SK-N-SH (cell line): Measurements from ENCODE around the gene ALG11. TPM values are rescaled to one million over a fixed set of nuclear protein-coding genes. Genes with fewer than 3 reads are reported as not detected.
"Not testable (repeated sequence)": the region's sequence is repeated elsewhere in the genome, so short reads cannot be mapped to it uniquely, and the experiment has no call there.

Experiments used
- CTCF ChIA-PET: fragments of 300-600, 350-600 bp; formaldehyde crosslinking; extraction: SDS; loops from one replicate; lab custom pipeline; 2021; lab: Yijun Ruan, JAX
- POLR2A ChIA-PET: fragments of 350-600 bp; sonication (Branson Sonifier 250); formaldehyde crosslinking; extraction: SDS; loops from one replicate; lab custom pipeline; 2020; ENCODE audit warnings: antibody characterized with exemption, inconsistent platforms; lab: Yijun Ruan, JAX
- DNase-seq: peaks from one replicate; pipeline ENCODE4 v3.0.0; 2012
- H2AFZ ChIP-seq: fragments of 200-600 bp; sonication (generic); 2 replicates; pipeline ENCODE4 v1.8.1; 2016; ENCODE audit warnings: antibody characterized with exemption, mild to moderate bottlenecking, low read depth
- H3F3A ChIP-seq: fragments of 200-600 bp; sonication (generic); replicated peaks from 2 replicates; pipeline ENCODE3; 2016; ENCODE audit warnings: antibody characterized with exemption, mild to moderate bottlenecking; ENCODE audit not compliant: insufficient read depth
- H3K27ac ChIP-seq, 2 experiments: fragments of 200-500 bp in 1 of 2; fragments of 200-600 bp in 1 of 2; sonication (Bioruptor generic) in 1 of 2; sonication (generic), shearing (Covaris generic) in 1 of 2; 2 replicates each; pipeline versions ENCODE4 v1.5.1 to v1.6.1; 2014 to 2016; ENCODE audit warnings: low read depth in 2 of 2, inconsistent platforms in 1 of 2, low read length in 1 of 2, mild to moderate bottlenecking in 1 of 2, mixed read lengths in 1 of 2
- H3K27me3 ChIP-seq: fragments of 200-600 bp; sonication (generic), shearing (Covaris generic); 2 replicates; pipeline ENCODE4 v1.6.1; 2016; ENCODE audit warnings: mixed run types; ENCODE audit not compliant: insufficient read depth
- H3K36me3 ChIP-seq, 2 experiments: fragments of 200-500 bp in 1 of 2; fragments of 200-600 bp in 1 of 2; sonication (Bioruptor generic) in 1 of 2; sonication (generic) in 1 of 2; replicated peaks in 1 of 2; 2 replicates each; pipeline versions ENCODE3 to v1.5.1; 2014 to 2016; ENCODE audit warnings: low read length in 1 of 2, mild to moderate bottlenecking in 1 of 2; ENCODE audit not compliant: insufficient read depth in 2 of 2, control insufficient read depth in 1 of 2
- H3K4me1 ChIP-seq, 2 experiments: fragments of 200-500 bp in 1 of 2; fragments of 200-600 bp in 1 of 2; sonication (Bioruptor generic) in 1 of 2; sonication (generic), shearing (Covaris generic) in 1 of 2; 2 replicates each; pipeline versions ENCODE4 v1.5.1 to v1.6.1; 2014 to 2016; ENCODE audit warnings: low read depth in 1 of 2, low read length in 1 of 2, mixed run types in 1 of 2; ENCODE audit not compliant: insufficient read depth in 2 of 2, control insufficient read depth in 1 of 2
- H3K4me2 ChIP-seq: fragments of 200-600 bp; sonication (generic), shearing (Covaris generic); 2 replicates; pipeline ENCODE4 v1.6.1; 2017; ENCODE audit warnings: mixed run types
- H3K4me3 ChIP-seq, 2 experiments: fragments of 200-500 bp in 1 of 2; fragments of 200-600 bp in 1 of 2; sonication (Bioruptor generic) in 1 of 2; sonication (generic), shearing (Covaris generic) in 1 of 2; 2 replicates each; pipeline versions ENCODE4 v1.5.1 to v1.8.1; 2014 to 2016; ENCODE audit warnings: low read depth in 2 of 2, inconsistent platforms in 1 of 2, low read length in 1 of 2, mild to moderate bottlenecking in 1 of 2, mixed read lengths in 1 of 2, moderate library complexity in 1 of 2
- H3K79me2 ChIP-seq: fragments of 200-600 bp; sonication (generic); 2 replicates; pipeline ENCODE4 v1.8.1; 2017; ENCODE audit warnings: mild to moderate bottlenecking; ENCODE audit not compliant: insufficient read depth
- H3K9ac ChIP-seq: fragments of 200-600 bp; sonication (generic); 2 replicates; pipeline ENCODE4 v1.6.1; 2017; ENCODE audit warnings: mixed run types
- H3K9me2 ChIP-seq: fragments of 200-600 bp; sonication (generic); 2 replicates; pipeline ENCODE4 v1.6.1; 2017; ENCODE audit warnings: mixed run types
- H3K9me3 ChIP-seq: fragments of 200-600 bp; sonication (generic); 2 replicates; pipeline ENCODE4 v1.6.1; 2017; ENCODE audit warnings: mixed run types, mild to moderate bottlenecking, moderate library complexity
- H4K20me1 ChIP-seq: fragments of 200-600 bp; sonication (generic); 2 replicates; pipeline ENCODE4 v1.6.1; 2017; ENCODE audit warnings: mild to moderate bottlenecking, mixed run types; ENCODE audit not compliant: insufficient read depth
- FOSL2 ChIP-seq: IDR thresholded peaks from 2 replicates; pipeline ENCODE4 v1.4.0; 2012; ENCODE audit warnings: low read depth, mild to moderate bottlenecking, moderate library complexity, borderline replicate concordance
- FOXJ3 ChIP-seq: sonication (generic); formaldehyde crosslinking; IDR thresholded peaks from 2 replicates; pipeline ENCODE4 v1.5.1; 2020; ENCODE audit warnings: mild to moderate bottlenecking, missing genetic modification reagents
- GATA2 ChIP-seq: sonication (generic); formaldehyde crosslinking; IDR thresholded peaks from 2 replicates; pipeline ENCODE4 v1.5.0; 2020; ENCODE audit warnings: mild to moderate bottlenecking, missing genetic modification reagents
- JUND ChIP-seq: IDR thresholded peaks from 2 replicates; pipeline ENCODE4 v1.4.0; 2012
- NFIC ChIP-seq: IDR thresholded peaks from 2 replicates; pipeline ENCODE4 v1.4.0; 2012; ENCODE audit warnings: borderline replicate concordance
- RAD21 ChIP-seq: IDR thresholded peaks from 2 replicates; pipeline ENCODE4 v1.6.1; 2012; ENCODE audit warnings: mild to moderate bottlenecking, low read length
- RXRA ChIP-seq: IDR thresholded peaks from 2 replicates; pipeline ENCODE4 v1.4.0; 2012; ENCODE audit warnings: low read depth, mild to moderate bottlenecking, borderline replicate concordance
- SIN3A ChIP-seq: IDR thresholded peaks from 2 replicates; pipeline ENCODE4 v1.6.1; 2012; ENCODE audit warnings: low read depth, mild to moderate bottlenecking, low read length, moderate library complexity, borderline replicate concordance
- TEAD4 ChIP-seq: IDR thresholded peaks from 2 replicates; pipeline ENCODE4 v1.4.0; 2012; ENCODE audit warnings: mild to moderate bottlenecking, borderline replicate concordance; ENCODE audit not compliant: insufficient read depth
- WGBS: methylation state at CpG from one replicate; pipeline ENCODE4 v1.1.6; 2017; ENCODE audit warnings: low lambda C conversion rate; 5-methylcytosine and 5-hydroxymethylcytosine counted together
- polyA plus RNA-seq, 3 experiments: library from polyadenylated mRNA; depleted of rRNA; stranded (reverse); fragments of >200 nt; gene quantifications; 2 replicates each; pipeline ENCODE4 v1.2.3, GENCODE V29; 2012
- TF ChIP-seq, protein P1 (sequence below): IDR thresholded peaks from 2 replicates; pipeline ENCODE4 v1.4.0; 2012; ENCODE audit warnings: low read depth, borderline replicate concordance

Gene ALG11
- polyA plus RNA-seq, 1 of the 3 experiments (the other 2 are of a cell fraction), result 5.0 TPM

- Histone ChIP-seq H3K4me2 (peak overlapping the region; percentile 25; the same call in 1 of the 2 replicates), H3F3A (no peaks in the 10 kb centered on the region), H2AFZ (no peak overlapping the region), H3K36me3 (no peaks in the 10 kb centered on the region), H3K4me1 (peaks cover 5 to 7% of the 10 kb centered on the region in 2 experiments; a peak in 2 of 4 replicates), H3K4me3 (no peak overlapping the region; a peak in 1 of 4 replicates), H3K9ac (no peak overlapping the region), H3K9me3 (no peaks in the 10 kb centered on the region), H3K27ac (no peak overlapping the region), H3K79me2 (no peaks in the 10 kb centered on the region), H3K27me3 (no peaks in the 10 kb centered on the region), H3K9me2 (no peaks in the 10 kb centered on the region), H4K20me1 (no peaks in the 10 kb centered on the region)
- POLR2A ChIA-PET, result no interaction called here
- 60% methylated on average over 4 of the region's 4 CpGs for WGBS
- TF ChIP-seq NFIC (no peak), FOSL2 (no peak), TEAD4 (no peak), RXRA (no peak), JUND (no peak), FOXJ3 (CRISPR knock-in tag) (no peak), GATA2 (CRISPR knock-in tag) (no peak), SIN3A (no peak), RAD21 (no peak)
- TF ChIP-seq, protein P1, sequence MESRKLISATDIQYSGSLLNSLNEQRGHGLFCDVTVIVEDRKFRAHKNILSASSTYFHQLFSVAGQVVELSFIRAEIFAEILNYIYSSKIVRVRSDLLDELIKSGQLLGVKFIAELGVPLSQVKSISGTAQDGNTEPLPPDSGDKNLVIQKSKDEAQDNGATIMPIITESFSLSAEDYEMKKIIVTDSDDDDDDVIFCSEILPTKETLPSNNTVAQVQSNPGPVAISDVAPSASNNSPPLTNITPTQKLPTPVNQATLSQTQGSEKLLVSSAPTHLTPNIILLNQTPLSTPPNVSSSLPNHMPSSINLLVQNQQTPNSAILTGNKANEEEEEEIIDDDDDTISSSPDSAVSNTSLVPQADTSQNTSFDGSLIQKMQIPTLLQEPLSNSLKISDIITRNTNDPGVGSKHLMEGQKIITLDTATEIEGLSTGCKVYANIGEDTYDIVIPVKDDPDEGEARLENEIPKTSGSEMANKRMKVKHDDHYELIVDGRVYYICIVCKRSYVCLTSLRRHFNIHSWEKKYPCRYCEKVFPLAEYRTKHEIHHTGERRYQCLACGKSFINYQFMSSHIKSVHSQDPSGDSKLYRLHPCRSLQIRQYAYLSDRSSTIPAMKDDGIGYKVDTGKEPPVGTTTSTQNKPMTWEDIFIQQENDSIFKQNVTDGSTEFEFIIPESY, result no peak
- no peak for DNase-seq
- CTCF ChIA-PET, result interaction anchor here (1.0 to 1.5 kb wide), 2 partner anchors 20 to 51 kb away, joined by 3 read pairs; no protein-coding TSS in a partner anchor
These were observed 30.8 kb upstream of the ALG11 start for GRCh38 chr13:51981355-51981754.

- H3K79me2 ChIP-seq, H3K9me3 ChIP-seq, H3K27me3 ChIP-seq, H3K4me2 ChIP-seq, H3K4me3 ChIP-seq, CTCF ChIA-PET, POLR2A ChIA-PET, H3K27ac ChIP-seq, H3K9ac ChIP-seq, H2AFZ ChIP-seq, H3K4me1 ChIP-seq, H3K9me2 ChIP-seq, DNase-seq, H3K36me3 ChIP-seq, H3F3A ChIP-seq, H4K20me1 ChIP-seq: not testable (repeated sequence)
- WGBS, result 52% methylated on average over 3 of the region's 3 CpGs
These were observed 28.9 kb upstream of the ALG11 start for GRCh38 chr13:51983292-51983691.

GRCh38 chr13:51984904-51985303 is 27.3 kb upstream of the ALG11 start:
- H3K4me3 ChIP-seq, H3K9ac ChIP-seq, H3K4me1 ChIP-seq, H3K4me2 ChIP-seq, H3F3A ChIP-seq, H3K9me3 ChIP-seq, H4K20me1 ChIP-seq, POLR2A ChIA-PET, H2AFZ ChIP-seq, H3K9me2 ChIP-seq, H3K36me3 ChIP-seq, H3K27me3 ChIP-seq, H3K27ac ChIP-seq, CTCF ChIA-PET, H3K79me2 ChIP-seq, DNase-seq: not testable (repeated sequence)
- 25% methylated on average over 4 of the region's 4 CpGs for WGBS
